AG04449 (cell line): Measurements from ENCODE around the gene WDR64.
A peak's percentile ranks its signal among the peaks of the same experiment; 100 is the strongest.

Source experiments
- CTCF ChIA-PET: fragments of 350-600 bp; formaldehyde crosslinking; extraction: SDS; loops from one replicate; lab custom pipeline; 2021; ENCODE audit warnings: antibody characterized with exemption; lab: Yijun Ruan, JAX
- POLR2A ChIA-PET: fragments of 400-600, 350-600 bp; formaldehyde crosslinking; extraction: SDS; loops from one replicate; lab custom pipeline; 2020; ENCODE audit warnings: antibody characterized with exemption, inconsistent platforms; lab: Yijun Ruan, JAX
- DNase-seq: peaks from one replicate; pipeline ENCODE4 v3.0.0-alpha.2; 2010; ENCODE audit warnings: low read depth, low spot score
- H3K4me3 ChIP-seq: 2 replicates; pipeline ENCODE4 v1.5.1; 2011; ENCODE audit warnings: low read depth, mild to moderate bottlenecking, control low read depth, low read length
- TF ChIP-seq, protein P1 (sequence below): IDR thresholded peaks from one replicate; pipeline ENCODE4 v1.5.1; 2011; ENCODE audit warnings: mild to moderate bottlenecking, moderate library complexity, low read length, control low read depth, inconsistent platforms; ENCODE audit not compliant: insufficient read depth; ENCODE audit errors: missing control alignments

Gene WDR64

DNA sequence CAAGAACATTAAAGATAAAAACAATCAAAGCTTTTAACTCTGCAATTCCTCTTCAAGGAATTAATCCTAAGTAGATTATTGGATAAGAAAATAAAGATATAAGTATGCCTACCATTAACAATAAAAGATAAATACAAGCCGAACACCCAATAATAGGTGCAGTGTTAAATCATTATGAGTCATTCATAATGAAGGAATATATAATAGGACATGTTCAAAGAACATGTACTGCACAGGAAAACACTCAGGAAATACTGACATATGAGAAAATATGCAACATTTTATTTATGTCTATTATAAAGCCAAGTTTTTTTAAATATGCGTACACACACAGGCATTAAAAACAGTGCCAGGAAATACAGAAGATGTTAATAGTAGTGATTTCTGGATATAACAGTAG, 184.9 kb downstream of the WDR64 start:
- no peak overlapping the region for H3K4me3 ChIP-seq
- no peak for DNase-seq
- ChIA-PET CTCF (interaction anchor here (0.9 to 4.7 kb wide), 3 partner anchors 10 to 311 kb away, joined by 3 to 46 read pairs (median 3); no protein-coding TSS in a partner anchor), POLR2A (no interaction called here)
- TF ChIP-seq, protein P1, sequence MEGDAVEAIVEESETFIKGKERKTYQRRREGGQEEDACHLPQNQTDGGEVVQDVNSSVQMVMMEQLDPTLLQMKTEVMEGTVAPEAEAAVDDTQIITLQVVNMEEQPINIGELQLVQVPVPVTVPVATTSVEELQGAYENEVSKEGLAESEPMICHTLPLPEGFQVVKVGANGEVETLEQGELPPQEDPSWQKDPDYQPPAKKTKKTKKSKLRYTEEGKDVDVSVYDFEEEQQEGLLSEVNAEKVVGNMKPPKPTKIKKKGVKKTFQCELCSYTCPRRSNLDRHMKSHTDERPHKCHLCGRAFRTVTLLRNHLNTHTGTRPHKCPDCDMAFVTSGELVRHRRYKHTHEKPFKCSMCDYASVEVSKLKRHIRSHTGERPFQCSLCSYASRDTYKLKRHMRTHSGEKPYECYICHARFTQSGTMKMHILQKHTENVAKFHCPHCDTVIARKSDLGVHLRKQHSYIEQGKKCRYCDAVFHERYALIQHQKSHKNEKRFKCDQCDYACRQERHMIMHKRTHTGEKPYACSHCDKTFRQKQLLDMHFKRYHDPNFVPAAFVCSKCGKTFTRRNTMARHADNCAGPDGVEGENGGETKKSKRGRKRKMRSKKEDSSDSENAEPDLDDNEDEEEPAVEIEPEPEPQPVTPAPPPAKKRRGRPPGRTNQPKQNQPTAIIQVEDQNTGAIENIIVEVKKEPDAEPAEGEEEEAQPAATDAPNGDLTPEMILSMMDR: no peak

DNA sequence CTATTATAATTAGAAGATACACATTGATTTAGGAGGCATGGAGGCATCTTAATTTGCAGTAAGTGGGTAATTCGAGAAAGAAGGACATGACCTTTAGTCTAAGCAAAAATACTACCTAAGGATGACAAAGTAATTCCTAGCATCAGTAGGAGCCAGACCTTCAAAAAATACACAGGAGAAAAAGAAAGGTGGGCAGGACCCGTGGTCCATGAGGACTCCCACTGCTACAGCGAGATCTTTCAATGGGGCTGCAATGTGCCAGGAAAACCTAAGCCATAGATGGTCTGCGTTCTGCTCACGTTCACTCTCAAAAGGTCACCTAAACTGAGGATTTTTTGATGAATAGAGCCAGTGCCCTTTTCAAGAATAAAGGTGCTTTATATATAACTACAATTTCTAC, 185.3 kb downstream of the WDR64 start:
- TF ChIP-seq, protein P1: no peak
- POLR2A ChIA-PET: interaction anchor here (1.0 to 1.3 kb wide), 2 partner anchors 10 to 20 kb away, joined by 4 to 5 read pairs; partner anchors contain the start of gene EXO1

DNA sequence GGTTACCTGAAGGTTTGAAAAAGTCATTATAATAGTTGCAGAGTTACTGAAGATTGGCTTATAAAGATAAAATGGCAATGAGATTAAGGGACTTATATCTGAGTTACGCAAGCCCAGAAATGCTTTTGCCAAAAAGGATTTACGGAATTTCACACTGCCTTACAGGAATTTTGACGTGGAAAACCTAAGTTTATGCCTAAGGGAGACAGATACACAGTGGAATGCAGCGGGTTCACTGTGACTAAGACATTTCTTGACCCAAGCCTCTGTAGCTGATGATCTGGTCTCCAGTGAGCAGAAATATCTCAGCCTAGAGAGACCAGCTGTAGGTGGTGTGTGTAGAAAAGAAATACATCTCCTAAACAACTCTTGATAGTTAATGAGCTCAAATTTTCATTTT, 185.8 kb downstream of the WDR64 start:
- CTCF ChIA-PET: interaction anchor here (0.6 to 4.7 kb wide), 4 partner anchors 9 to 326 kb away, joined by 3 to 46 read pairs (median 6); partner anchors contain the start of genes EXO1 and MAP1LC3C
- POLR2A ChIA-PET: interaction anchor here (0.6 to 1.3 kb wide), 3 partner anchors 10 to 230 kb away, joined by 3 to 5 read pairs (median 4); partner anchors contain the start of gene EXO1
- H3K4me3 ChIP-seq: no peak overlapping the region
- TF ChIP-seq, protein P1: no peak
- peak; percentile 83 for DNase-seq

More for the DNA sequence above, 185.3 kb downstream of the WDR64 start:
- CTCF ChIA-PET: interaction anchor here (1.0 to 4.7 kb wide), 4 partner anchors 10 to 312 kb away, joined by 3 to 46 read pairs (median 6); partner anchors contain the start of genes EXO1 and MAP1LC3C
- H3K4me3 ChIP-seq: no peak overlapping the region
- no peak for DNase-seq

DNA sequence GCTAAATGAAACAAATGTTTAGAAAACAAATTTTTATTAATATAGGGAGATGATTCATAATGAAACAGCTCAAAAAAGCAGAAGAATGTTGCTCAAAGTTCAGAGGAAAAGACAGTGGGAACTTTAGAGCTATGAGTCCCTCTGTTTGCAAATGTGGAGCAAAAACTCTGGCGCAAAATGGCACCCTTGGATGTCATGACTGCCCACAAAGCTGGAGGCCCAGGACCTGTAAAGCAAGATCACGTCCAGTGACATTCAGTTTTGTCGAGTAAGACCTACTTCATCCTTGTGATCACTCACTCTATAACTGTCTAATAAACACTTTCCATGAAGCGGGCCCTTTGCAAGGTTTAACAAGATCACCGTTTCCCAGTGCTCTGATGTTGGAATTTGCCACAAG, 186.8 kb downstream of the WDR64 start:
- CTCF ChIA-PET: interaction anchor here (1.7 to 4.7 kb wide), 2 partner anchors 8 to 228 kb away, joined by 10 to 46 read pairs; partner anchors contain the start of gene EXO1
- TF ChIP-seq, protein P1: no peak
- H3K4me3 ChIP-seq: no peak overlapping the region
- no peak for DNase-seq
- POLR2A ChIA-PET: interaction anchor here (0.7 kb wide), 1 partner anchor 1035 kb away, joined by 3 read pairs; no protein-coding TSS in a partner anchor

DNA sequence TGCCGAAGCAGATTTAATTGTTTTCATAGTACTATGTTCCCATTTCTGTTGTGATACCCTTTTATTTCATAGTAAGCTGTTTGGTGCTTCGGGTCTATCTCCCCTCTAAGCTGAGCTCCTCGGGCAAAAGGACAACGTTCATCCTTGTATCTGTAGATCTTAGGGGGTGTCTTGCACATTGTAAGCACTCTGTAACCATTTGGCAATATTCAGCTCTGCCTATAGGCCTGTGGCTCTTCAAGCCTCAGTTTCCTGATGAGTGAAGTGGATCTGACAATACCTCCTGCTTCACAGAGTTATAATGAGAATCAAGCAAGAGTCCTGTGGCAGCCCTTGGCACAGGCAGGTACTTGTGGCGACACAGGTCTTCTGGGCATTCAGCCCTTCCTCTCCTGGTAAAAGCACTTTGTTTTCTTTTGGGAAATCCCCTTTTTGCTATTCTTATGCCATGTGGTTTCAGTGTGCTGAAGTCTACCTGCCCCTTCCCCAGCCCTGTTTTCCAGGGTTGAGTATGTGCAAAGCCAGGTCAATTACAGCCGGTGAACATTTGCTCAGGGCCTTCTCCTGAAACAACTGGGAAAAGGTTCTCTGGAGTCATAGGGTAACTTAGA, 187.4 kb downstream of the WDR64 start:
- POLR2A ChIA-PET: no interaction called here

DNA sequence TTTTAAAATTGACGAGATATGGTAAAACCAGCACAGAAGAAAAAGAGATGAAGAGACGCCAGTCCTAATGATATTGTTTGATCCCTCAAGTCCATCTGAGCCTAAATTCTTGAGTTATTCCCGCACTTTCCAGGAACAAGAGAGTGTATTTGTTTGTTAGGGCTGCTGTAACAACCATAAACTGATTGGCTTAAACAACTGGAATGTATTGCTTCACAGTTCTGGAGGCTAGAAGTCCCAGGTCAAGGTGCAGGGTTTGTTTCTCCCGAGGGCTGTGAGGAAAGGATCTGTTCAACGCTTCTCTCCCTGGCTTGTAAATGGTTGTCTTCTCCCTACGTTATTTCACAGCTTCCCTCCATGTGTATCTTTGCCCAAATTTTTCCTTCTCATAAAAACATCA, 188.1 kb downstream of the WDR64 start:
- POLR2A ChIA-PET: no interaction called here
- DNase-seq: no peak
- CTCF ChIA-PET: interaction anchor here (4.7 kb wide), 1 partner anchor 229 kb away, joined by 46 read pairs; no protein-coding TSS in a partner anchor
- no peak overlapping the region for H3K4me3 ChIP-seq
- TF ChIP-seq, protein P1: no peak

More for the DNA sequence above, 187.4 kb downstream of the WDR64 start:
- no peak for DNase-seq
- TF ChIP-seq, protein P1: no peak
- CTCF ChIA-PET: interaction anchor here (1.7 to 4.7 kb wide), 2 partner anchors 8 to 228 kb away, joined by 10 to 46 read pairs; partner anchors contain the start of gene EXO1
- no peak overlapping the region for H3K4me3 ChIP-seq
